Adrenal gland (tissue), 5 donors: ENCODE measurements around the gene MEIS3.

ENCODE experiments used
- POLR2A ChIP-seq, 2 donors: fragments of 450-650 bp; IDR thresholded peaks; one replicate each; pipeline ENCODE4 v1.6.1; 2017; ENCODE audit warnings: antibody characterized with exemption in 2 of 2, mild to moderate bottlenecking in 2 of 2, moderate library complexity in 1 of 2
- TF ChIP-seq, protein P1 (sequence below), 6 experiments: fragments of 450-650 bp in 4 of 6; fragments of 200-600 bp in 2 of 6; sonication (generic) in 1 of 6; IDR thresholded peaks; 1 replicate in 5 of 6; 2 replicates in 1 of 6; pipeline versions ENCODE4 v1.5.1 to v1.8.0; 2016 to 2021; ENCODE audit warnings: antibody characterized with exemption in 6 of 6, mild to moderate bottlenecking in 2 of 6, moderate library complexity in 1 of 6
- donor health status: DM: no; HTN: no; CAD: no.

DNA sequence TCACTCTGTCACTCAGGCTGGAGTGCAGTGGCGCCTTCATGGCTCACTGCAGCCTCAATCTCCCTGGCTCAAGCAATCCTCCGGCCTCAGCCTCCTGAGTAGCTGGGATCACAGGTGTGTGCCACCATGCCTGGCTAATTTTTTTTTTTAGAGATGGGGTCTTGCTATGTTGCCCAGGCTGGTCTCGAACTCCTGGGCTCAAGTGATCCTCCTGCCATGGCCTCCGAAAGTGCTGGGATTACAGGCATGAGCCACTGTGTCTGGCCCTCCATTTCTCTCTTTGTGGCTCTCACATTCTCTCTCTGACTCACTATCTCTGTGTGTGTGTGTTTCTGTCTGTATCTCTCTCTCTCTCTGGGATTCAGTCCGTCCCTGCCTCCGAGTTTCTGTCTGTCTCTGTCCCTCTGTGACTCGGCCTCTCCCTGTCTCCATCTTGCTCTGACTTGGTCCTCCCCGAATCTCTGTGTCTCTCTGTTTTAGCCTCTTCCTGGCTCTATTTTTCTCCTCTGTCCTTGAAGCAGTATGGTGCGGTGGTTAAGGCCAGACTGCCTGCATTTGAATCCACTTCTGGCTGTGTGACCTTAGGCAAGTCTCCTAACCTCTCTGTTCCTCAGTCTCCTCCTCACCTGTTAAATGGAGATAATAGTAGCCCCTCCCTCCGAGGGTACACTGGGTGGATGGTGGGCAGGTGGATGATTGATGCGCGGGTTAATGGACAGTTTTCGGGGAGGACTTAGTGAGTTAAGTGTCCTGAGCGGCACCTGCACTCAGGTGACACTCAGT is 11.0 kb downstream of the MEIS3 start:
- no peak for TF ChIP-seq POLR2A (IDR thresholded peaks at IDR 0.05)
- TF ChIP-seq, protein P1, sequence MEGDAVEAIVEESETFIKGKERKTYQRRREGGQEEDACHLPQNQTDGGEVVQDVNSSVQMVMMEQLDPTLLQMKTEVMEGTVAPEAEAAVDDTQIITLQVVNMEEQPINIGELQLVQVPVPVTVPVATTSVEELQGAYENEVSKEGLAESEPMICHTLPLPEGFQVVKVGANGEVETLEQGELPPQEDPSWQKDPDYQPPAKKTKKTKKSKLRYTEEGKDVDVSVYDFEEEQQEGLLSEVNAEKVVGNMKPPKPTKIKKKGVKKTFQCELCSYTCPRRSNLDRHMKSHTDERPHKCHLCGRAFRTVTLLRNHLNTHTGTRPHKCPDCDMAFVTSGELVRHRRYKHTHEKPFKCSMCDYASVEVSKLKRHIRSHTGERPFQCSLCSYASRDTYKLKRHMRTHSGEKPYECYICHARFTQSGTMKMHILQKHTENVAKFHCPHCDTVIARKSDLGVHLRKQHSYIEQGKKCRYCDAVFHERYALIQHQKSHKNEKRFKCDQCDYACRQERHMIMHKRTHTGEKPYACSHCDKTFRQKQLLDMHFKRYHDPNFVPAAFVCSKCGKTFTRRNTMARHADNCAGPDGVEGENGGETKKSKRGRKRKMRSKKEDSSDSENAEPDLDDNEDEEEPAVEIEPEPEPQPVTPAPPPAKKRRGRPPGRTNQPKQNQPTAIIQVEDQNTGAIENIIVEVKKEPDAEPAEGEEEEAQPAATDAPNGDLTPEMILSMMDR (IDR thresholded peaks at IDR 0.05): no peak
